Gastrocnemius medialis (tissue), 4 donors: ENCODE results near the gene CEP295NL. TPM values are rescaled to one million over a fixed set of nuclear protein-coding genes. Genes with fewer than 3 reads are reported as not detected.

Experiments used
- ATAC-seq, 2 donors: fragments of 150-250 bp; one replicate each; pipeline ENCODE4 v1.9.1; 2016
- DNase-seq, 2 donors: peaks; one replicate each; pipeline ENCODE4 v3.0.0-alpha.2; 2019
- H3K27ac ChIP-seq, 4 donors: fragments of 200-600 bp; sonication (generic); 1 replicate in 1 of 4; 2 replicates in 3 of 4; pipeline ENCODE4 v1.5.1; 2016 to 2018; ENCODE audit warnings: mild to moderate bottlenecking in 2 of 4, moderate library complexity in 1 of 4
- H3K27me3 ChIP-seq, 3 donors: fragments of 200-600 bp; sonication (generic) in 2 of 3; 1 replicate in 1 of 3; 2 replicates in 2 of 3; pipeline versions ENCODE4 v1.5.1 to v1.6.0; 2016 to 2019; ENCODE audit warnings: mild to moderate bottlenecking in 1 of 3, moderate library complexity in 1 of 3
- H3K36me3 ChIP-seq, 2 donors: fragments of 200-600 bp; sonication (generic) in 1 of 2; one replicate each; pipeline ENCODE4 v1.5.1; 2017 to 2018
- H3K4me1 ChIP-seq, 2 donors: fragments of 200-600 bp; sonication (generic) in 1 of 2; one replicate each; pipeline ENCODE4 v1.5.1; 2016 to 2017; ENCODE audit warnings: mild to moderate bottlenecking in 2 of 2
- H3K4me3 ChIP-seq, 4 donors: fragments of 200-600 bp; sonication (generic) in 3 of 4; 1 replicate in 1 of 4; 2 replicates in 3 of 4; pipeline ENCODE4 v1.5.1; 2016 to 2019; ENCODE audit warnings: mild to moderate bottlenecking in 2 of 4
- H3K9me3 ChIP-seq, 3 donors: fragments of 200-600 bp; sonication (generic) in 2 of 3; 1 replicate in 1 of 3; 2 replicates in 2 of 3; pipeline ENCODE4 v1.5.1; 2016 to 2019
- POLR2A ChIP-seq, 2 donors: fragments of 450-650 bp; IDR thresholded peaks; one replicate each; pipeline ENCODE4 v1.6.1; 2017; ENCODE audit warnings: antibody characterized with exemption in 2 of 2, mild to moderate bottlenecking in 2 of 2, moderate library complexity in 2 of 2
- in situ Hi-C, 4 donors: fragments of 200-750 bp; cut with MboI; loops; one replicate each; pipeline versions ENCODE4 v1.15.0 to v1.8.0; 2017; ENCODE audit warnings: low sequenced_read_pairs in 4 of 4
- intact Hi-C: fragments of 100-400 bp; cut with DNase I; formaldehyde crosslinking; loops from one replicate; pipeline ENCODE4 v1.15.1; 2023; ENCODE audit warnings: low total_unique reads
- total RNA-seq, 4 donors: library from RNA; depleted of rRNA; stranded (reverse); fragments of >200 nt; gene quantifications; one replicate each; pipeline versions ENCODE4 v1.1.0 to v1.2.3, GENCODE V29; 2016
- TF ChIP-seq, protein P1 (sequence below), 5 experiments: fragments of 450-650 bp in 3 of 5; fragments of 200-600 bp in 2 of 5; sonication (generic) in 2 of 5; IDR thresholded peaks in 4 of 5; conservative IDR thresholded peaks in 1 of 5; 1 replicate in 4 of 5; 2 replicates in 1 of 5; pipeline ENCODE4 v1.5.1; 2016 to 2019; ENCODE audit warnings: antibody characterized with exemption in 5 of 5, mild to moderate bottlenecking in 3 of 5, moderate library complexity in 3 of 5

The CEP295NL gene
- total RNA-seq, 4 donors from 2014 or later = 0.16 TPM; not detected in 3

DNA sequence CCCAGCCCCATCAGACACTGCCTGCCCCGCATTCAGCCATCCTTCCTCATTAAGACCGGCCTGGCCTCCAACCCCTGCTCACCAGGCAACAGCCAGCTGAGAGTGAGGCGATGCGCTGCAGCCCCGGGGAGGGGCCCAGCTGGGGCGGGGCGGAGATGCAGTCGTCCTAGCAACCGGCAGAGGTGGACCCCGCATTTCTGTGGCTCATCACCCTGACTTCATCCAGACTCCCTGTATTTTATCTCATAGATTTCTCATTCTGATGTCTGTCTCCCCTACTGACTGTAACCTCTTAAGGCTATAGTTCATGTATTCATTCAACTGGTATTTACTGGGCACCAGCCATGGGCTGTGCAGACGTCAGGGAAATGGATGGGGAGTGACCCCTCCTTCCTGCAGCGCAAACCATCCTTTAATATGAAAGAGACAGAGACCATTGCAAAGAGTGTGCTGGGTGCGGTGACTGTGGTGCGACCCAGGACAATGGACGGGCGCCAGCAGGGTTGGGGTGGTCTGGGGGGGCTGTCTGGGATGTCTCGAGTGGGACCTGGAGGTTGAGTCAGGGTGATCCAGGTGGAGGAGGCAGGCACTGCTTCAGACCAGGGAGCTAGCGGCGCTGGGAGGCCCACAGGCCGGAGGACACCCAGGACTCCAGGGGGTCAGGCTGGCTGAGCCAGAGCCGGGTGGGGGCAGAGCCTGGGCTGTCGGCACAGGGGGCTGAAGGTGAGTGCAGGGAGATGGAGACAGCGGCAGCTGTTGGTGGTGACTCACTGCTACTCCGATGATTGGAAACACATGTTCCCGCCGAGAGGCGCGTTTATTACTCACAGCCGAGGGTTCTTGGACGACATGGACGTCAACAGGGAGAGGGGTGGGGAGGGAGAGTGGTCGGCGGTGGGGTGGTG, 32.7 kb upstream of the CEP295NL start:
- TF ChIP-seq, protein P1, sequence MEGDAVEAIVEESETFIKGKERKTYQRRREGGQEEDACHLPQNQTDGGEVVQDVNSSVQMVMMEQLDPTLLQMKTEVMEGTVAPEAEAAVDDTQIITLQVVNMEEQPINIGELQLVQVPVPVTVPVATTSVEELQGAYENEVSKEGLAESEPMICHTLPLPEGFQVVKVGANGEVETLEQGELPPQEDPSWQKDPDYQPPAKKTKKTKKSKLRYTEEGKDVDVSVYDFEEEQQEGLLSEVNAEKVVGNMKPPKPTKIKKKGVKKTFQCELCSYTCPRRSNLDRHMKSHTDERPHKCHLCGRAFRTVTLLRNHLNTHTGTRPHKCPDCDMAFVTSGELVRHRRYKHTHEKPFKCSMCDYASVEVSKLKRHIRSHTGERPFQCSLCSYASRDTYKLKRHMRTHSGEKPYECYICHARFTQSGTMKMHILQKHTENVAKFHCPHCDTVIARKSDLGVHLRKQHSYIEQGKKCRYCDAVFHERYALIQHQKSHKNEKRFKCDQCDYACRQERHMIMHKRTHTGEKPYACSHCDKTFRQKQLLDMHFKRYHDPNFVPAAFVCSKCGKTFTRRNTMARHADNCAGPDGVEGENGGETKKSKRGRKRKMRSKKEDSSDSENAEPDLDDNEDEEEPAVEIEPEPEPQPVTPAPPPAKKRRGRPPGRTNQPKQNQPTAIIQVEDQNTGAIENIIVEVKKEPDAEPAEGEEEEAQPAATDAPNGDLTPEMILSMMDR (IDR thresholded peaks at IDR 0.05 in 4 of 5, conservative IDR thresholded peaks at IDR 0.05 in 1 of 5) = no peak
- no peak for TF ChIP-seq POLR2A (IDR thresholded peaks at IDR 0.05)
- peak; percentile 42 to 57 for ATAC-seq
- H3K9me3 ChIP-seq = no peaks in the 10 kb centered on the region
- peak overlapping the region; percentile 70 to 82 (median 82) for H3K27ac ChIP-seq
- DNase-seq = peak; percentile 63 to 71
- H3K27me3 ChIP-seq = no peaks in the 10 kb centered on the region
- intact Hi-C loops (no loop called here), in situ Hi-C loops (no loop called here)
- peaks cover 28 to 29% of the 10 kb centered on the region in 2 donors for H3K4me1 ChIP-seq
- H3K4me3 ChIP-seq = no peak overlapping the region
- no peaks in the 10 kb centered on the region for H3K36me3 ChIP-seq

GRCh38 chr17:78934681-78935418, 31.8 kb upstream of the CEP295NL start:
- no peaks in the 10 kb centered on the region for H3K36me3 ChIP-seq
- no peaks in the 10 kb centered on the region for H3K9me3 ChIP-seq
- in situ Hi-C loops (no loop called here), intact Hi-C loops (loop anchor here (5.0 kb wide), 2 partner anchors 42 to 53 kb away; partner anchors contain the start of gene LGALS3BP)
- TF ChIP-seq, protein P1 (IDR thresholded peaks at IDR 0.05 in 4 of 5, conservative IDR thresholded peaks at IDR 0.05 in 1 of 5) = no peak
- H3K4me1 ChIP-seq = peaks cover 28% of the 10 kb centered on the region in 2 donors
- H3K27ac ChIP-seq = peak overlapping the region; percentile 70 to 82 (median 82)
- peak in 1 of 2 donors; percentile 3 for ATAC-seq
- DNase-seq = no peak
- H3K27me3 ChIP-seq = no peaks in the 10 kb centered on the region
- H3K4me3 ChIP-seq = peak overlapping the region in 1 of 4 donors; percentile 33

GRCh38 chr17:78933959-78934568, 31.1 kb upstream of the CEP295NL start:
- ATAC-seq (peak; percentile 91 to 92), DNase-seq (peak; percentile 95 to 96)
- no peaks in the 10 kb centered on the region for H3K36me3 ChIP-seq
- no peaks in the 10 kb centered on the region for H3K27me3 ChIP-seq
- TF ChIP-seq, protein P1 (IDR thresholded peaks at IDR 0.05 in 4 of 5, conservative IDR thresholded peaks at IDR 0.05 in 1 of 5) = no peak
- peak; percentile 6 to 24 for TF ChIP-seq POLR2A (IDR thresholded peaks at IDR 0.05)
- H3K4me3 ChIP-seq = peak overlapping the region in 3 of 4 donors; percentile 21 to 33 (median 28)
- intact Hi-C loops = loop anchor here (5.0 kb wide), 2 partner anchors 43 to 52 kb away; partner anchors contain the start of gene LGALS3BP
- no peaks in the 10 kb centered on the region for H3K9me3 ChIP-seq
- in situ Hi-C loops = no loop called here
- peaks cover 24 to 28% of the 10 kb centered on the region in 2 donors for H3K4me1 ChIP-seq
- peak overlapping the region; percentile 70 to 82 (median 82) for H3K27ac ChIP-seq
